ENCODE data around the gene CTSE.

The CTSE gene

DNA sequence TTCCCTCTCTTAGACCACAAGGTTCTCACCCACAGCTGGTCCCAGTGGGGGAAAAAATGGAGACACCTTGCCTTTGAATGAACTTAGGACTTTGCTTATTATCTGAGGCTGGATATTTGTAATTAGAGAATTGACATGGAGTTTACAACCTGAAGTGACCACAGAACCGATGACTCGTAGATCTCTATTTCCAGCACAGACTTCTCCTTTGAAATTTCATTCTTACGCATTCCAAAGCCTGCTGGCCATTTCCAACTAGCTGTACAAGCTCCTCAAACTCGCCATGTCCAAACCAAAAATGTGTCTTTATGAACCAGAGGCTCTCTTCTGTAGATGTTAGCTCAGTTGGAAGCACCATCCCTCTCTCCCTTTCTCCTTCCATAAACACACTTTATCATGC is 32.5 kb downstream of the CTSE start:
- no peak for DNase-seq (ENCODE audit: low read depth in 3 of 3)

- no peak for DNase-seq (ENCODE audit: low read depth in 3 of 3)
Measured at GRCh38 chr1:205990226-205990625, 33.5 kb downstream of the CTSE start.

- DNase-seq (ENCODE audit: low read depth in 3 of 3): no peak
Measured at GRCh38 chr1:205989786-205990185, 33.9 kb downstream of the CTSE start.

GRCh38 chr1:205988585-205988995 is 35.1 kb downstream of the CTSE start:
- DNase-seq (ENCODE audit: low read depth in 3 of 3): no peak

DNA sequence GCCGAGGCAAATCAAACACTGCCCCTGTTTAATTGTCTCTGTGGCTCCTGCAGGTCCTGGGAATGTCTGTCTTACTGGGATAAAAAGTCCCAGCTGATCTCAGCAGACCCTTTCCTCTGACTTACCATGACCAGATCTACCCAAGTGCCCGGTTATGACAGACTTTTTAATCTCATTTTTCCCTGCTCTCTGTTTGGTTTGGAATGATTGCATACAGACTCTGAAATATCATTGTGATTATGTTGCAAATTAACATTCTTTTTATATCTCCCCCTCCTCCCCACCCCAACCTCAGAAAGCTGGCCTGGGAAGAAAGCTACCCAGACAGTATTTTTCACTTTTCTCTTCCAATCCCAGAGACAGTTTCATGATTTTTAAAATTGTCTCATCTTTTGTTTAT is 36.8 kb downstream of the CTSE start:
- no peak for DNase-seq (ENCODE audit: low read depth in 3 of 3)

- DNase-seq (ENCODE audit: low read depth in 3 of 3): no peak
Measured at GRCh38 chr1:205986292-205986691, 37.4 kb downstream of the CTSE start.

DNA sequence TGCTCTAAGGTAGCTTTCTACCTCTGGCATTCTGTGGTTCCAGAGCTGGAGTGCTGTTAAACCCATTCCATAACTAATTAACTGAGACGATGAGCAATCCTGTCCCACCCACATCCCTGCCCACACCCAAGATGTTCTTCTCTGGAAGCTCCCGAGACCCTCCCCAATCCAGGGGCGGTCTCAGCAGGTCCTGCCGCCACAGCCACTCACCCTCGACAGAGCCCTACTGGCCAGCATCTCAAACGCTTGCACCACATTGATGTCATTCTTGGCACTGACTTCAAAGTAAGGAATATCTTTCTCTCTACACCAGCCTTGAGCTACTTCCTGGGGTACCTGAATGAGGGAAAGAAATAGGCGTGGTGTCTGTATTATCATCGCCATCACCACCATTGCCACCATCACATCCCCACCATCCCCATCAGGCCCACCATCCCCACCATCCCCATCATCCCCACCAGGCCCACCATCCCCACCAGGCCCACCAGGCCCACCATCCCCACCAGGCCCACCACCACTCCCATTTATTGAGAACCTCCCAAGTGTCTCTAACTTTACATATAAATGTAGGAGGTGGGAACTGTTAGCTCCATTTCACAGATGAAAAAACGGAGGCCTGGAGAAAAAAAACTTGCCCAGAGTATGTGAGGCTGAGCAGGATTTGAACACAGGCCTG is 38.2 kb downstream of the CTSE start:
- DNase-seq (ENCODE audit: low read depth in 3 of 3): no peak

DNA sequence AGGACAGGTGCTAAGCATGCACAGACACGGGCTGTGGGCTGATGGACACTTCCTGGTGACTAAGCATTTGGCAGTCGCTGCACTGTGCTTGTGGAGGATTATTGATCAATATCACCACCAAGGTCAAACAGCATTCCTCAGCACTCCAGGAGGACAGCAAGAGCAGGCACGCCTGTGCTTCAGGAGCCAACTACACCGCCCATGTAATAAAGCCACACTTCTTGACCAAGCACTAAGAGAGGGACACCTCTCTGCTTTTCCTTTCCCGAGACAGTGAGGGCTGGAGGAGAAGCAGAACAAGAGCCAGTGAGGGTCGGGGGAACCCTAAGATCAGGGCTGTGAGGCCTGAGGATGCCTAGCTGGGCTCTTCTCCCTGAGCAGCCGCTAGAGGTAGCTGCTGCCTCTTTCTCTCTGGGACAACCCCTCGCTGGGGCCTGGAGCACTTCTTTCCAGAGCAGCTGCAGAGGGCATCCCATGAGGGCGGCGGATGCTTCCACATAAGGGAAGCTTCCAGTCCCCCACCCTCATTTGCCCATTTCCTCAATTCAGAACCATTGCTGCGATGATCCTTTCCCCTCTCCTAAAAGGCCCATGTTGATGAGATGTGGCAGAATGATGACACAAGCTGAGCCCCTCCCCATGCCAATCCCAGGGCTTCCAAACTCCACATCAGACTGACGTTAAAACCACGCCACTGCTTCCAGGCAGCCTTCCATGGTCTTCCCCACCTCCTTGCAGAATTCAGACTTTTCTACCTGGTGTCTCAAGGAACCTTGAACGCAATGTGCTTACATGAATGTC is 39.6 kb downstream of the CTSE start:
- DNase-seq (ENCODE audit: low read depth in 3 of 3): no peak

DNA sequence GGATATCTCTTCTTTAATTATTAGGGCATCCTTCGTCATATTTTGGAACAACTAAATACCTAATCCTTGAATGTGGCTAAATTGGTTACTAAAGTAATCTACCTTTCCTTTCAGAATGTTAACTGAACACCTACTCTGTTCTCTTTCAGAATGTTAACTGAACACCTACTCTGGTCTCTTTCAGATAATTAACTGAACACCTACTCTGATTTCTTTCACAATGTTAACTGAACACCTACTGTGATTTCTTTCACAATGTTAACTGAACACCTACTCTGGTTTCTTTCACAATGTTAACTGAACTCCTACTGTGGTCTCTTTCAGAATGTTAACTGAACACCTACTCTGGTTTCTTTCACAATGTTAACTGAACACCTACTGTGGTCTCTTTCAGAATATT is 42.4 kb downstream of the CTSE start:
- DNase-seq (ENCODE audit: low read depth in 3 of 3): no peak

DNA sequence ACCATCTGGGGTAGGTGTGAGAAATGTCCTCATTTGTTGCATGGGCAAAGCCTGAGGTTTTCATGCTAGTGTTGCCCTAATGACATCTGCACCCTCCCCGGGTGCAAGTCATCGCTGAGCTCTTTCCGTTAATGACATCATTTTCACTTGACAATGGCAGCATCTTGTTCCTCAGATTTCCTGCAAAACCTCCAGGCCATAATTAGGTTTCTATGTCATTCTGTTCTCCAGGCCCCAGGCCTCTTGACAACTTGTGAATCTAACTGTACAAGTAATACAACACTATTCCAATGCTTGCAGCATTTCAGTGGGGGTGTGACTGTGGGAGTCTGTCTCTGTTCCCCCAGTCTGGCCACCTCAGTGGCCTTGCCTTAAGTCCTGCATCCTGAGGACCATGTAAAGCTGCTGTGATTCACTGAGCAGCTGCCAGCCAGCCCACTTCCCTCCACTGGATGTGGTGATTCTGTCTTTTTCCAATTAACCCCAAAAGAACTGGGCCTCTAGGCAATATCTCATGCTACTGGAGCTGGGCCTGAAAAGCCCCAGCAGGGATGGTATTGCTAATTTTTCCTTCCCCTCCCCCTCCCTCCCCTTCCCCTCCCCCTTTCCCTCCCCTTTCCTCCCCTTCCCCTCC is 43.3 kb downstream of the CTSE start:
- DNase-seq (ENCODE audit: low read depth in 3 of 3): no peak

DNA sequence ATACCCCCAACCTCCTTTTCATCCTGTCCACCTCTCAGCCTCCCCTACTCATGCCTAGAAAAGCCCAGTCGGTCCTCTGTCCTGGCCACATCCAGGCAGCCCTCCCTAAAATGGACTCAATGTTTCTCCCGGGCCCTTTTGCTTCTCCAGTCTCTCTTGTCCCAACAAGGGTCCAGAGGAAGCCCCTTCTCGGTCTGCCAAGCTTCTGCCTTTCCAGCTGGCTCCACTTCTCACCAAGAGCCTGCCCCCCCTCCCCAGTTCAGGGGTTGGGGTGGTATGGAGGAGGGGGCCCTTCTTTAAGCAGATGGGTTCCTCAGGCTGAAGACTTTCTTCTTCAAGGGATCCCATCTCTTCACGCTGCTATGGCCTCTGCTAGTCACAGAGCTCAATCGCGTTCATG is 44.4 kb downstream of the CTSE start:
- DNase-seq (ENCODE audit: low read depth in 3 of 3): no peak

DNA sequence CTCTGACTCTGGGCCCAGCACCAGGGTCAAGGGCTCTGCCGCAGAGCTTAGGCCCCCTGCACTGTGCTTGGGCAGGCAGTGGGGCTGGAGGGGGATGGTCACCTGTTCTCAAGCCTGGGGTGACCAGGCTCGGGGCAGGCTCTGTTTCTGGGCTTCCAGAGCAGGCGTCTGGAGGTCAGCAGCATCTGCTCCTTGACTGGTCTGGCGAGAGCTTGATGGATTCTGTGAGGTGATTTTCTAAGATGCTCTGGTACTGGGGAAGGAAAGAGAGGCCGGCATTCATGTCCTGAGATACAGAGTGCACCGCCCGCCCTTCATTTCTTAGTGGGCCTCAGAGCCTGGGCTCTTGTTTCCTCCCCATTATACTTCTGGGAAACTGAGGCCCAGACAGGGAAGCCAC is 45.0 kb downstream of the CTSE start:
- no peak for DNase-seq (ENCODE audit: low read depth in 3 of 3)

- peak; percentile 46 to 75 (median 65) for DNase-seq (ENCODE audit: low read depth in 3 of 3)
Measured at GRCh38 chr1:205977402-205978014, 46.2 kb downstream of the CTSE start.

DNA sequence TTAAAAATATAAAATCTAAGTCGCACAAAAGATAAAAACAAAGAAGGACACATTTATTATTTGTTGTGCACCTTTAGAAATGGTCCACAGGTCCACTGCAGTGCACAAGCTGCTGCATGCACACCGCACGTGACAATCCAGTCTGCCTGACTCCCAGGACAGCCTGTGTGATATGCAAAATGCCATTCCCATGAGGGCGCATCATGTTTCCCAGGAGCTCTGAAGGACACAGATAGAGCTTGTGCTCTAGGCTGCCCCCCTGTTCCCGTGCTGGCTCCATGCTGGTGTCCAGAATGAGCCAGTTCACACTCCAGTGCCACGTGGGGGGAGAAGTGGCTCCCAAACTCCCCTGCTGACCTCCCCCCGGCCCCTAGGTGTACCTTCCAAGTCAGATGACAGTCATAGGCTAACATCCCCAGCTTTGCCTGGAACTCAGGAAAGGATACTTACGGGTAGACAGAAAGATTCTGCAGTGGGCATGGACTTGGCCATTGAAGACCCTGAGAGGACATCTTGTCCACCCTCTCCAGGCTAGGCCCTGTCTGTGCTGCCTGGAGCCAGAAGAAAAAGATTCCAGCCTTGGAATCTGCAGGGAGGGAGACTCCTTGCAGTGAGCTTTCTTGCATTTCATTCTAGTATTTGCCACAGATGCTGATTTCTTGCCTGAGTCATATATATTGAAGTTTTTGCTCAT is 46.8 kb downstream of the CTSE start:
- no peak for DNase-seq (ENCODE audit: low read depth in 3 of 3)

- DNase-seq (ENCODE audit: low read depth in 3 of 3): no peak
Measured at GRCh38 chr1:205976036-205976435, 47.7 kb downstream of the CTSE start.

GRCh38 chr1:205975387-205975998 is 48.2 kb downstream of the CTSE start:
- no peak for DNase-seq (ENCODE audit: low read depth in 3 of 3)

- DNase-seq (ENCODE audit: low read depth in 3 of 3): no peak
Measured at GRCh38 chr1:205974712-205975111, 49.0 kb downstream of the CTSE start.

- DNase-seq (ENCODE audit: low read depth in 3 of 3): no peak
Measured at GRCh38 chr1:205973377-205974232, 50.1 kb downstream of the CTSE start.

DNA sequence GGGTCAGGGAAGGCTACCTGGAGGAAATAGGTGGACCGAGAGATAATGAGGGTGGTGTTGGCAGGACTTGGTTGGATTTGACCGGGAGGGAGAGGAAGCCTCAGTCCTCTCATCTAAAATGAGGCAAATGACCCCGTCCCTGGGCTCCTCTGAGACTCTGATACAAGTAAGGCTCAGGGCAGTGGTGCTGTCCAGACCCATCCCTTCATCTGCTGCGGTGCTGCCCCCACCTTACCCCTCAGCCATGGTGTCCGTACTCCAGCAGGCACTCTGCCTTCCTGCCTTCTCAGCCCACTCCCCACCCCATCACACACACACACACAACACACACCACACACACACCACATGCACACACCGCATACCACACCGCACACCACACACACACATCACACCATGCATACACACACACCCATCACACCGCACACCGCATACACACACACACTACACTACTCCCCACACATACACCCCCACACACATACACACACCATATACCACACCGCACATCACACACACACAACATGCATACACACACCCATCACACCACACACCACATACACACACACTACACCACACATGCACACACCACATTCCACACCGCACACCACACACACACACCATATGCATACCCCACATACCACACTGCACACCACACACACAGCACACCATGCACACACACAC is 51.1 kb downstream of the CTSE start:
- no peak for DNase-seq (ENCODE audit: low read depth in 3 of 3)

DNA sequence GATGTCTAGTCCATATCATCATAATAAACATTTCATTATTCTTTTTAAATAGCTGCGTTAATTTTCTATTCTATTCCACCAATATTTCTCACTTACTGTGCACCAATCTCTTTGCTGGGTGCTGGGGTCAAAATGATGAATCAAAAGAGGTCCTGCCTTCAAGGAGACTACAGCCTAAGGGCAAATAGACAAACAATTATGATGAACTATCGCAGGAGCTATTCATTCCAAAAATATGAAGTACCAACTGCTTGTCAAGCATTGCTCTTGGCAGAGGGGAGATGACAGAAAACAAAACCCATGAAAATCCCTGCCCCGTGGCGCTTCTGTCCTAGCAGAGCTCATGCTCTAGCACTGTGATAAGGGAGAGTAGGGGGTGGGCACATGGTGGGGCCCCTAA is 51.6 kb downstream of the CTSE start:
- no peak for DNase-seq (ENCODE audit: low read depth in 3 of 3)
